PC-3 (cell line): Measurements from ENCODE around the gene ZNF239.

Experiments
- EZH2 ChIP-seq: fragments of 300-600 bp; sonication (generic); IDR thresholded peaks from one replicate; pipeline ENCODE4 v1.6.1; 2017; ENCODE audit warnings: antibody characterized with exemption, mild to moderate bottlenecking, low read length; ENCODE audit not compliant: unreplicated experiment
- TF ChIP-seq, protein P1 (sequence below): fragments of 300-600 bp; sonication (generic); conservative IDR thresholded peaks from 2 replicates; pipeline ENCODE4 v1.5.1; 2017; ENCODE audit warnings: antibody characterized with exemption, low read depth, mild to moderate bottlenecking, low read length

DNA sequence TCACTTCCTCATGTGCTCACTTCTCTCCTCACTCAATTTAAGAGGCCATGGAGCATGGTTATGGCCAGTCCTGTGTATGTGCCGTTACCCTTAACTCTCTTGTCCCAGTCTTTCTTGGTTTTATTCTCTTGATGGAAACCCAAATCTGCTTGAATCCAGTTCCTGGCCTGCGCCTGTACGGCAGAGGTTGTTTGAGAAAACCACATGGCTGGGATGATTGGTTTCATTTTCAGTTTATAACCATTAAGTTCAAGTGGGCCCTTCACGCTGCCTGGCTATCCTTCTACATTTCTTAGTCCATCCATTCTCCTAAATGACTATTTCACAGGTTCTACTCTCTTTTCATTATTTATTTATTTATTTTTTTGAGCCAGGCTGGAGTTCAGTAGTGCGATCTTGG is 1.6 kb upstream of the ZNF239 start:
- no peak for TF ChIP-seq EZH2
- TF ChIP-seq, protein P1, sequence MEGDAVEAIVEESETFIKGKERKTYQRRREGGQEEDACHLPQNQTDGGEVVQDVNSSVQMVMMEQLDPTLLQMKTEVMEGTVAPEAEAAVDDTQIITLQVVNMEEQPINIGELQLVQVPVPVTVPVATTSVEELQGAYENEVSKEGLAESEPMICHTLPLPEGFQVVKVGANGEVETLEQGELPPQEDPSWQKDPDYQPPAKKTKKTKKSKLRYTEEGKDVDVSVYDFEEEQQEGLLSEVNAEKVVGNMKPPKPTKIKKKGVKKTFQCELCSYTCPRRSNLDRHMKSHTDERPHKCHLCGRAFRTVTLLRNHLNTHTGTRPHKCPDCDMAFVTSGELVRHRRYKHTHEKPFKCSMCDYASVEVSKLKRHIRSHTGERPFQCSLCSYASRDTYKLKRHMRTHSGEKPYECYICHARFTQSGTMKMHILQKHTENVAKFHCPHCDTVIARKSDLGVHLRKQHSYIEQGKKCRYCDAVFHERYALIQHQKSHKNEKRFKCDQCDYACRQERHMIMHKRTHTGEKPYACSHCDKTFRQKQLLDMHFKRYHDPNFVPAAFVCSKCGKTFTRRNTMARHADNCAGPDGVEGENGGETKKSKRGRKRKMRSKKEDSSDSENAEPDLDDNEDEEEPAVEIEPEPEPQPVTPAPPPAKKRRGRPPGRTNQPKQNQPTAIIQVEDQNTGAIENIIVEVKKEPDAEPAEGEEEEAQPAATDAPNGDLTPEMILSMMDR, result no peak
